ENCODE data around the gene PRPSAP1.
"Not testable (repeated sequence)": the region's sequence is repeated elsewhere in the genome, so short reads cannot be mapped to it uniquely, and the experiment has no call there.

The PRPSAP1 gene

GRCh38 chr17:76365256-76365903, 11.7 kb upstream of the PRPSAP1 start:
- in situ Hi-C loops (cut with HindIII; ENCODE audit: low pct_unique_long_range_greater_than_20kb, low sequenced_read_pairs), result no loop called here
- TF ChIP-seq JUND (IDR thresholded peaks at IDR 0.05; ENCODE audit: low read depth), result no peak
- peak in 1 of 2 experiments; percentile 66 for DNase-seq (ENCODE audit: low read depth in 1 of 2, low spot score in 1 of 2)

GRCh38 chr17:76363107-76363842, 9.6 kb upstream of the PRPSAP1 start:
- in situ Hi-C loops (cut with HindIII; ENCODE audit: low pct_unique_long_range_greater_than_20kb, low sequenced_read_pairs), result no loop called here
- no peak for TF ChIP-seq JUND (IDR thresholded peaks at IDR 0.05; ENCODE audit: low read depth)
- DNase-seq (ENCODE audit: low read depth in 1 of 2, low spot score in 1 of 2), result no peak

- in situ Hi-C loops (cut with HindIII; ENCODE audit: low pct_unique_long_range_greater_than_20kb, low sequenced_read_pairs), result no loop called here
- no peak for DNase-seq (ENCODE audit: low read depth in 1 of 2, low spot score in 1 of 2)
- no peak for TF ChIP-seq JUND (IDR thresholded peaks at IDR 0.05; ENCODE audit: low read depth)
These were observed 6.7 kb upstream of the PRPSAP1 start for GRCh38 chr17:76360461-76360860.

GRCh38 chr17:76359776-76360175, 6.1 kb upstream of the PRPSAP1 start:
- in situ Hi-C loops (cut with HindIII; ENCODE audit: low pct_unique_long_range_greater_than_20kb, low sequenced_read_pairs), result not testable (repeated sequence)

GRCh38 chr17:76359375-76359774, 5.7 kb upstream of the PRPSAP1 start:
- DNase-seq (ENCODE audit: low read depth in 1 of 2, low spot score in 1 of 2), result no peak
- no peak for TF ChIP-seq JUND (IDR thresholded peaks at IDR 0.05; ENCODE audit: low read depth)
- in situ Hi-C loops (cut with HindIII; ENCODE audit: low pct_unique_long_range_greater_than_20kb, low sequenced_read_pairs), result no loop called here

More at GRCh38 chr17:76359776-76360175, 6.1 kb upstream of the PRPSAP1 start:
- not testable (repeated sequence) for DNase-seq (ENCODE audit: low read depth in 1 of 2, low spot score in 1 of 2)

- in situ Hi-C loops (cut with HindIII; ENCODE audit: low pct_unique_long_range_greater_than_20kb, low sequenced_read_pairs), result no loop called here
These were observed 4.0 kb upstream of the PRPSAP1 start for GRCh38 chr17:76357597-76358158.

GRCh38 chr17:76356803-76357456, 3.2 kb upstream of the PRPSAP1 start:
- peak in 1 of 2 experiments; percentile 31 for DNase-seq (ENCODE audit: low read depth in 1 of 2, low spot score in 1 of 2)
- no peak for TF ChIP-seq JUND (IDR thresholded peaks at IDR 0.05; ENCODE audit: low read depth)
- in situ Hi-C loops (cut with HindIII; ENCODE audit: low pct_unique_long_range_greater_than_20kb, low sequenced_read_pairs), result no loop called here

More at GRCh38 chr17:76357597-76358158, 4.0 kb upstream of the PRPSAP1 start:
- DNase-seq (ENCODE audit: low read depth in 1 of 2, low spot score in 1 of 2), result peak in 1 of 2 experiments; percentile 37
- no peak for TF ChIP-seq JUND (IDR thresholded peaks at IDR 0.05; ENCODE audit: low read depth)

GRCh38 chr17:76354747-76355310, 1.1 kb upstream of the PRPSAP1 start:
- no peak for TF ChIP-seq JUND (IDR thresholded peaks at IDR 0.05; ENCODE audit: low read depth)
- DNase-seq (ENCODE audit: low read depth in 1 of 2, low spot score in 1 of 2), result no peak
- in situ Hi-C loops (cut with HindIII; ENCODE audit: low pct_unique_long_range_greater_than_20kb, low sequenced_read_pairs), result no loop called here

GRCh38 chr17:76354317-76354729, 607 bp upstream of the PRPSAP1 start:
- DNase-seq (ENCODE audit: low read depth in 1 of 2, low spot score in 1 of 2), result no peak
- in situ Hi-C loops (cut with HindIII; ENCODE audit: low pct_unique_long_range_greater_than_20kb, low sequenced_read_pairs), result no loop called here
- no peak for TF ChIP-seq JUND (IDR thresholded peaks at IDR 0.05; ENCODE audit: low read depth)

- no peak for TF ChIP-seq JUND (IDR thresholded peaks at IDR 0.05; ENCODE audit: low read depth)
- in situ Hi-C loops (cut with HindIII; ENCODE audit: low pct_unique_long_range_greater_than_20kb, low sequenced_read_pairs), result no loop called here
- peak in 1 of 2 experiments; percentile 66 for DNase-seq (ENCODE audit: low read depth in 1 of 2, low spot score in 1 of 2)
These were observed 615 bp downstream of the PRPSAP1 start for GRCh38 chr17:76353004-76353598.

- in situ Hi-C loops (cut with HindIII; ENCODE audit: low pct_unique_long_range_greater_than_20kb, low sequenced_read_pairs), result no loop called here
- TF ChIP-seq JUND (IDR thresholded peaks at IDR 0.05; ENCODE audit: low read depth), result no peak
- no peak for DNase-seq (ENCODE audit: low read depth in 1 of 2, low spot score in 1 of 2)
These were observed 2.1 kb downstream of the PRPSAP1 start for GRCh38 chr17:76351526-76352071.

- no peak for TF ChIP-seq JUND (IDR thresholded peaks at IDR 0.05; ENCODE audit: low read depth)
- no peak for DNase-seq (ENCODE audit: low read depth in 1 of 2, low spot score in 1 of 2)
- in situ Hi-C loops (cut with HindIII; ENCODE audit: low pct_unique_long_range_greater_than_20kb, low sequenced_read_pairs), result no loop called here
These were observed 3.3 kb downstream of the PRPSAP1 start for GRCh38 chr17:76350463-76350862.

- DNase-seq (ENCODE audit: low read depth in 1 of 2, low spot score in 1 of 2); in situ Hi-C loops (cut with HindIII; ENCODE audit: low pct_unique_long_range_greater_than_20kb, low sequenced_read_pairs): not testable (repeated sequence)
These were observed 6.8 kb downstream of the PRPSAP1 start for GRCh38 chr17:76346936-76347335.

Measured in T47D (cell line).